Aorta (tissue), 5 donors: ENCODE results near the gene NR6A1. TPM values are rescaled to one million over a fixed set of nuclear protein-coding genes. Genes with fewer than 3 reads are reported as not detected.

ENCODE experiments used
- ATAC-seq: fragments of 200-7000 bp; cut with Tn5 transposase; one replicate; pipeline ENCODE4 v1.9.1; 2022; ENCODE audit warnings: moderate library complexity; ENCODE audit not compliant: low FRiP score
- DNase-seq, 2 donors: peaks; one replicate each; pipeline ENCODE4 v3.0.0-alpha.2; 2020
- H3K27ac ChIP-seq, 2 donors: one replicate each; pipeline ENCODE4 v1.5.1; 2013; ENCODE audit warnings: low read length in 2 of 2, mild to moderate bottlenecking in 2 of 2, moderate library complexity in 2 of 2, control low read depth in 1 of 2, inconsistent platforms in 1 of 2, low read depth in 1 of 2
- H3K27me3 ChIP-seq, 2 donors: one replicate each; pipeline ENCODE4 v1.6.1; 2013; ENCODE audit warnings: control low read depth in 1 of 2, low read length in 1 of 2, mild to moderate bottlenecking in 1 of 2, moderate library complexity in 1 of 2; ENCODE audit not compliant: insufficient read depth in 2 of 2, control insufficient read depth in 1 of 2
- H3K36me3 ChIP-seq, 2 donors: one replicate each; pipeline ENCODE4 v1.6.1; 2013; ENCODE audit warnings: control low read depth in 1 of 2, low read length in 1 of 2, mild to moderate bottlenecking in 1 of 2; ENCODE audit not compliant: insufficient read depth in 2 of 2, control insufficient read depth in 1 of 2
- H3K4me1 ChIP-seq, 2 donors: one replicate each; pipeline ENCODE4 v1.6.1; 2013; ENCODE audit warnings: low read length in 2 of 2, control low read depth in 1 of 2, mild to moderate bottlenecking in 1 of 2, moderate library complexity in 1 of 2; ENCODE audit not compliant: insufficient read depth in 2 of 2, control insufficient read depth in 1 of 2
- H3K4me3 ChIP-seq, 2 donors: one replicate each; pipeline ENCODE4 v1.5.1; 2013; ENCODE audit warnings: low read length in 2 of 2, control low read depth in 1 of 2, mild to moderate bottlenecking in 1 of 2
- H3K9me3 ChIP-seq: one replicate; pipeline ENCODE4 v1.6.1; 2013; ENCODE audit warnings: mild to moderate bottlenecking, low read length; ENCODE audit not compliant: control insufficient read depth
- WGBS, 2 donors: extraction: QIAGEN DNeasy Blood & Tissue Kit; methylation state at CpG; one replicate each; pipeline ENCODE4 v1.1.7; 2013; 5-methylcytosine and 5-hydroxymethylcytosine counted together
- intact Hi-C, 2 donors: fragments of 100-400 bp; cut with DNase I; formaldehyde crosslinking; loops; one replicate each; pipeline versions ENCODE4 v1.14.2 to v1.15.0; 2022
- polyA plus RNA-seq, 2 donors: library from polyadenylated mRNA; stranded (reverse); fragments of 200-250 nt; gene quantifications; one replicate each; pipeline ENCODE4 v1.2.3, GENCODE V29; 2013
- total RNA-seq, 2 donors: library from RNA; stranded (reverse); fragmentation: NEBNext Ultra II Directional; extraction: Animal tissue kit (Norgen Biotek cat#: 25700); gene quantifications; one replicate each; pipeline ENCODE4 v1.2.1, GENCODE V29; 2021
- donor health status: healthy with polysubstance abuse.
- donor health status: Bipolar disorder and iron deficiency.
- donor health status: DM: no; HTN: no; CAD: no.
- donor health status: DM: no; HTN: no; CAD: no.
- donor health status: DM: yes; HTN: yes; CAD: no.

NR6A1 gene
- total and polyA plus RNA-seq, 4 donors, result 0.26 to 1.6 (median 0.46) TPM

DNA sequence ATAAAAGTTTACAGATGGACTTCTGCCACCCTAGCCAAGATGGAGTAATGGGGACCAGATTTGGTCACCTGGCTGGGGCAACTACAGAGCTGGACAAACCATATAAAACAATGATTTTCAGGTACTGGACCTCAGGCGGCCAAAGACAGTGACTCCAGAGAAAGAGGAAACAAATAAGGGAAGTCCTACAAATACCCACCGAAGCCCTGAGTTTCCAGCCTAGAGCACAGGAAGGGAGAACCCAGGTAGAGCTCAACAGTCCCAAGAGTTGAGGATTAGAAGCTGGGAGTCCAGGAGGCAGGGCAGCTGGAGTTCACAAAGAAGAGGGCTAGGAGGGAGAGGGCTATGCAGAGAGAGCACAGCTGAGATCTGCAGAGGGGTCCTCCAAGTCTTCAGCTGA, 157.3 kb downstream of the NR6A1 start:
- H3K4me1 ChIP-seq, result no peaks in the 10 kb centered on the region
- DNase-seq, result no peak
- no peaks in the 10 kb centered on the region for H3K36me3 ChIP-seq
- H3K4me3 ChIP-seq, result no peak overlapping the region
- intact Hi-C loops, result no loop called here
- 78 to 89% methylated on average over 2 of the region's 2 CpGs for WGBS, 2 donors
- no peaks in the 10 kb centered on the region for H3K27me3 ChIP-seq
- no peak overlapping the region for H3K27ac ChIP-seq
- no peak for ATAC-seq
- H3K9me3 ChIP-seq, result no peaks in the 10 kb centered on the region

DNA sequence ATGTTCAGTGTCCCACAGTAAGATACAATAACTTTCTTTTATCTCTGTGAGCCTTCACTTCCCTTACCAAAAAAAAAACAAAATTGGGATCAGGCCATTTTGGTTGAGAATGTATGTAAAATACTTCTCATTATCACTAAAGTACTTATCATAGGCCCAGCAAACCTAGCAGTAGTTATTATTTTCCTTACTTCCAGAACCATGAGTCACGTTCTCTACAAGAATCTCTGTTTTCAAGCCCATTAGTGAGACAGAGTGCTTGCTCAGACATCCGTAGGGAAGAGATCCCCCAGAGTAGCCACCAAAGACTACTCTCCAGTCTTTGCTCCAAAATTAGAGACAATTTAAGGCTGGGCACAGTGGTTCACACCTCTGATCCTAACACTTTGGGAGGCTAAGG, 160.0 kb downstream of the NR6A1 start:
- H3K4me1 ChIP-seq, result no peaks in the 10 kb centered on the region
- H3K27ac ChIP-seq, result no peak overlapping the region
- no peaks in the 10 kb centered on the region for H3K36me3 ChIP-seq
- no peaks in the 10 kb centered on the region for H3K9me3 ChIP-seq
- intact Hi-C loops, result no loop called here
- no peaks in the 10 kb centered on the region for H3K27me3 ChIP-seq
- WGBS, 2 donors, result 85 to 90% methylated on average over 2 of the region's 2 CpGs
- no peak for DNase-seq
- H3K4me3 ChIP-seq, result no peak overlapping the region
- no peak for ATAC-seq

DNA sequence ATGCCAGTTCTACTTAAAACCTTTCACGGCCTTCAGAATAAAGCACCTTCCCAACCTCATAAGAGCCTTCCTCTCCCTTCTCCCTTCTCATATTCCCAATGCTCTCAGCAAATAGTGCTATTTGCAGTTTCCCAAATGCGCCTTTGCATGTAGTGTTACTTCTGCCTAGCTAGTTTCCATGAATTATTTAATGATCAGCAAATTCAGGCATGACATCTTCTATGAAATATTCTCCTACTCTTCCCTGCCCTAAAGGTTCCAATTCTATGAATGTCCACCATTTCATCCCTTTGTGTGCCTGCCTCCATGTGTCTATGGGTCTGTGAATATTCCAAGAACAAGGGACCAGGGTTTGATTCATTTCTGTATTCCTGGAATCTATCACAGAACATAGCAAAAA, 165.1 kb downstream of the NR6A1 start:
- Histone ChIP-seq H3K9me3 (no peaks in the 10 kb centered on the region), H3K36me3 (no peaks in the 10 kb centered on the region), H3K4me3 (no peak overlapping the region), H3K27ac (no peak overlapping the region), H3K4me1 (no peaks in the 10 kb centered on the region), H3K27me3 (no peaks in the 10 kb centered on the region)
- intact Hi-C loops, result no loop called here
- 90 to 96% methylated on average over 2 of the region's 2 CpGs for WGBS, 2 donors
- DNase-seq (no peak), ATAC-seq (no peak)

DNA sequence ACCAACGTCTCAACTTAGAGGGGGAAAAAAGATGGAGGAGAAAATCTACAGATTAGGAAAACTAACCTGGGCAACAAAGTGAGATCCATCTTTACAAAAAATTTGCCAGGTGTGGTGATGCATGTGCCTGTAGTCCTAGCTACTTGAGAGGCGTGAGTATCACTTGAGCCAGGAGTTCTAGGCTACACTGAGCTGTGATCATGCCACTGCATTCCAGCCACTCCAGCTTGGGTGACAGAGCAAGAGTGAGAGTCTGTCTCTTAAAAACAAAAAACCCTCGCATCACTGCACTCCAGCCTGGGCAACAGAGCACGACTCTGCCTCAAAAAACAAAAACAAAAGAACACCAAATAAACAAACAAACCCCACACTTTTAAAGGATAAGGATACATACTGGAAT, 165.9 kb downstream of the NR6A1 start:
- DNase-seq, result no peak
- Histone ChIP-seq H3K9me3 (no peaks in the 10 kb centered on the region), H3K27me3 (no peaks in the 10 kb centered on the region), H3K4me3 (no peak overlapping the region), H3K4me1 (no peaks in the 10 kb centered on the region), H3K36me3 (no peaks in the 10 kb centered on the region), H3K27ac (no peak overlapping the region)
- intact Hi-C loops, result no loop called here
- 70 to 73% methylated on average over 4 of the region's 4 CpGs for WGBS, 2 donors
- no peak for ATAC-seq

DNA sequence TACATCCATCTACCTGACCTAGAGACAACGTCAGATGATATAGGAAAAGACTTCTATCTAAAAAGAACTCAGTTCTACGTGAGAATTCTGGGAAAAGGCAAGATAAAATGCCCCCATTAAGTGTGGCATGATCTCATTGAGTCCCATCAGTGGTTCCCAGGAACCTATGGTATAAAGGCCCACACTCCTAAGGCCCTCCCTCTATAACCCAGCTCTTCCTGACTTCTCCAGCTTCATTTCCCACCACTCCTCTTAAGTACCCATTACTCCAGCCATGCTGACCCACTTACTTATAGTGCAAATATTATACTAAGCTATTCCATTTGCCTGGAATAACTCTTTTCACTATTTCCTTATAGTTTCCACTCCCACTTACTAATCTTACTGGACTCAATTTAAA, 168.5 kb downstream of the NR6A1 start:
- ATAC-seq (no peak), DNase-seq (no peak)
- 92 to 93% methylated on average over 2 of the region's 2 CpGs for WGBS, 2 donors
- H3K9me3 ChIP-seq, result no peaks in the 10 kb centered on the region
- H3K27me3 ChIP-seq, result no peaks in the 10 kb centered on the region
- H3K36me3 ChIP-seq, result no peaks in the 10 kb centered on the region
- H3K4me1 ChIP-seq, result no peaks in the 10 kb centered on the region
- intact Hi-C loops, result no loop called here
- no peak overlapping the region for H3K4me3 ChIP-seq
- H3K27ac ChIP-seq, result no peak overlapping the region

DNA sequence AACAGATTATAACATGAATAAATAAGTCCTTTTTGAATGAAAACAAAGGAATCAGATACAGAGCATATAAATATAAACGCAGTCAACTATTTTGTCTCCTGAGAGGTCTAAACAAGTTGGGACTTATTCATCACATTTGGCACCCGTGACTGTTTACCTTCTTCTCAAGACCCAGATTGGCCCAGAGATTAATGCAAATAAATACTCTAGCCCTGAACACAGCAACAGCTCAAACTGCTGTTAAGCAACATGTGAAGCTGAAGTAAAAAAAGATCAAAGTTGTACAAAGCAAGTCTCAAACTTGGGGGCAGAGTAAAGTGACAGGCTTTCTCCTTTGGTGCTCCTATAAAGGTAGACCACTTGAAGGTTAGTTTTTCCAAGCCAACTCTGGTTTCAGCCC, 168.9 kb downstream of the NR6A1 start:
- Histone ChIP-seq H3K9me3 (no peaks in the 10 kb centered on the region), H3K4me1 (no peaks in the 10 kb centered on the region), H3K27me3 (no peaks in the 10 kb centered on the region), H3K36me3 (no peaks in the 10 kb centered on the region), H3K4me3 (no peak overlapping the region), H3K27ac (no peak overlapping the region)
- ATAC-seq, result no peak
- intact Hi-C loops, result no loop called here
- 36 to 47% methylated on average over 2 of the region's 2 CpGs for WGBS, 2 donors
- no peak for DNase-seq

DNA sequence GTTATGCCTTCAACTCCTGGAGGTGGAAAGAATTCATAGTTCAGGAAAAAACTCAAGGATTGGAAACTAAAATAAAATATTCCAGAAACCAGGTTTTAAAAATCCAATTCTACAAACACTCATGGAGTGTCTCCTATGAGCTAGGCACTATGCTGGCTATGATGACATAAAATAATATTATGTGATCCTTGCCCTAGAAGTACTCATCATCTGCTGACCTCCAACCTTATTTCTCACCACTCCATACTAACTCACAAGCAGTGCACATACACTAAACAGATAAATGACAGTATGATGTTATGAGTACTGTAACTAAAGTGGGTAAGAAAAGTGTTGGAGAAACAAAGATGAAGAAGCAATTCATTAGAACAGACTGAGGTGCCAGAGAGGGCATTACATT, 170.7 kb downstream of the NR6A1 start:
- intact Hi-C loops, result no loop called here
- ATAC-seq (no peak), DNase-seq (no peak)
- H3K36me3 ChIP-seq, result no peaks in the 10 kb centered on the region
- H3K9me3 ChIP-seq, result peaks cover 2% of the 10 kb centered on the region
- H3K27ac ChIP-seq, result no peak overlapping the region
- H3K4me1 ChIP-seq, result no peaks in the 10 kb centered on the region
- no peak overlapping the region for H3K4me3 ChIP-seq
- H3K27me3 ChIP-seq, result no peaks in the 10 kb centered on the region

DNA sequence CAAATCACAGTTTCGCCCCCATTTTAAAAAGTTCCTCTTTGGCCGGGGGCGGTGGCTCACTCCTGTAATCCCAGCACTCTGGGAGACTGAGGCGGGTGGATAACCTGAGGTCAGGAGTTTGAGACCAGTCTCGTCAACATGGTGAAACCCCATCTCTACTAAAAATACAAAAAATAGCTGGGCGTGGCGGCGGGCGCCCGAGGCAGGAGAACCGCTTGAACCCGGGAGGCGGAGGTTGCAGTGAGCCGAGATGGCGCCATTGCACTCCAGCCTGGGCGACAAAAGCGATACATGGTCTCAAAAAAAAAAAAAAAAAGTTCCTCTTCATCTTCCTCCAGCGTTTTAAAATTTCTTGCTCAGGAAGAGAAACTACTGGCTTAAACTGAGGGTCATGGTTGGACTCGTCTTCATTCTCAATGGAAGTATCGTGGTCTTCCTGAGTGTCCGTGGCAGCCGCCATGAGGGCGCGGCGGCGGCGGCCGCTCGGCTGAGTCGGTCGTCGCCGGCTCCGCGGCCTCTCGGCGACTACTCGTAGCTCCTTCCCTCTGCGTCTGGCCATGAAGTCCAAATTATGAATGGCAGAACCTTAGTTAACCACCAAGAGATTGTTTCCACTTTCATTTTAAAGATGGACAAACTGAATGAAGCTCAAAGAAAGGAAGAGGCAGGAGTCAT, 171.9 kb downstream of the NR6A1 start:
- Histone ChIP-seq H3K36me3 (no peaks in the 10 kb centered on the region), H3K4me3 (no peak overlapping the region), H3K9me3 (peaks cover 2% of the 10 kb centered on the region), H3K27me3 (no peaks in the 10 kb centered on the region), H3K27ac (no peak overlapping the region), H3K4me1 (no peaks in the 10 kb centered on the region)
- intact Hi-C loops, result no loop called here
- DNase-seq, result no peak
- ATAC-seq, result no peak
- WGBS, 2 donors, result 98% methylated on average over 39 of the region's 39 CpGs

DNA sequence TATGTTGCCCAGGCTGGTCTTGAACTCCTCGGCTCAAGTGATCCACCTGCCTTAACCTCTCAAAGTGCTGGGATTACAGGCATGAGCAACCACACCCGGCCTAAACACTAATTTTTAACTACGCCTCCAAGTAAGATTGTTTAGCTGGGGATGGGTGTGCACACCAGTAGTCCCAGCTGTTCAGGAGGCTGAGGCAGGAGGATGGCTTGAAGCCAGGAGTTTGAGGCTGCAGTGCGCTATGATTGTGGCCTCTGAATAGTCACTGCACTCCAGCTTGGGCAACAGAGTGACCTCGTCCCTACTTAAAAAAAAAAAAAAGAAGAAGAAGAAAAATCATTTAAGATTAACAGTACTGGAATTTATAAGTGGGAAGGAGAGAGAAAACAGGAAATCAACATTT, 173.1 kb downstream of the NR6A1 start:
- ATAC-seq (no peak), DNase-seq (no peak)
- Histone ChIP-seq H3K4me3 (no peak overlapping the region), H3K27ac (no peak overlapping the region), H3K9me3 (peaks cover 2% of the 10 kb centered on the region), H3K36me3 (no peaks in the 10 kb centered on the region), H3K4me1 (no peaks in the 10 kb centered on the region), H3K27me3 (no peaks in the 10 kb centered on the region)
- intact Hi-C loops, result no loop called here
- WGBS, 2 donors, result 88 to 93% methylated on average over 5 of the region's 5 CpGs
